MM.1S (cell line): ENCODE measurements around the gene ATG4D.

Experiments used
- DNase-seq: peaks from one replicate; pipeline ENCODE4 v3.0.0-alpha.2; 2015
- H2AFZ ChIP-seq: fragments of 300-600 bp; sonication (generic); 2 replicates; pipeline ENCODE4 v1.6.0; 2016; ENCODE audit warnings: antibody characterized with exemption, low read length
- H3F3A ChIP-seq: fragments of 300-600 bp; sonication (generic); 2 replicates; pipeline ENCODE4 v1.6.1; 2016; ENCODE audit warnings: mild to moderate bottlenecking, antibody characterized with exemption, low read length, moderate library complexity, mixed read lengths; ENCODE audit not compliant: insufficient read depth
- H3K27ac ChIP-seq: fragments of 300-600 bp; sonication (generic); 2 replicates; pipeline ENCODE4 v1.5.1; 2016; ENCODE audit warnings: mild to moderate bottlenecking, low read length
- H3K27me3 ChIP-seq: fragments of 300-600 bp; sonication (generic); replicated peaks from 2 replicates; pipeline ENCODE4 v1.6.0; 2016; ENCODE audit warnings: low read length; ENCODE audit not compliant: insufficient read depth
- H3K36me3 ChIP-seq: fragments of 300-600 bp; sonication (generic); replicated peaks from 2 replicates; pipeline ENCODE4 v1.6.1; 2016; ENCODE audit warnings: mild to moderate bottlenecking, low read length, mixed read lengths; ENCODE audit not compliant: insufficient read depth
- H3K4me1 ChIP-seq: fragments of 300-600 bp; sonication (generic); 2 replicates; pipeline ENCODE4 v1.6.1; 2016; ENCODE audit warnings: low read length, mixed read lengths
- H3K4me2 ChIP-seq: fragments of 300-600 bp; sonication (generic); 2 replicates; pipeline ENCODE4 v1.6.0; 2016; ENCODE audit warnings: low read depth, low read length
- H3K4me3 ChIP-seq: fragments of 300-600 bp; sonication (generic); 2 replicates; pipeline ENCODE4 v1.5.1; 2016; ENCODE audit warnings: low read length, mixed read lengths
- H3K79me2 ChIP-seq: fragments of 300-600 bp; sonication (generic); 2 replicates; pipeline ENCODE4 v1.6.1; 2016; ENCODE audit warnings: mixed run types, low read length, mixed read lengths
- H3K9ac ChIP-seq: fragments of 300-600 bp; sonication (generic); 2 replicates; pipeline ENCODE4 v1.6.1; 2016; ENCODE audit warnings: low read length, mixed read lengths
- H3K9me2 ChIP-seq: fragments of 300-600 bp; sonication (generic); replicated peaks from 2 replicates; pipeline ENCODE4 v1.6.1; 2016; ENCODE audit warnings: mild to moderate bottlenecking, low read length, mixed read lengths; ENCODE audit not compliant: insufficient read depth
- H3K9me3 ChIP-seq: fragments of 300-600 bp; sonication (generic); replicated peaks from 2 replicates; pipeline ENCODE4 v1.6.1; 2016; ENCODE audit warnings: mild to moderate bottlenecking, low read length, mixed read lengths; ENCODE audit not compliant: insufficient read depth
- H4K20me1 ChIP-seq: fragments of 300-600 bp; sonication (generic); 2 replicates; pipeline ENCODE4 v1.6.1; 2016; ENCODE audit warnings: mild to moderate bottlenecking, low read length, moderate library complexity, mixed read lengths; ENCODE audit not compliant: insufficient read depth
- EZH2 ChIP-seq: fragments of 300-600 bp; sonication (generic); optimal IDR thresholded peaks from 2 replicates; pipeline ENCODE3; 2017; ENCODE audit warnings: low read depth, mild to moderate bottlenecking, antibody characterized with exemption, low read length, mixed read lengths
- EZH2phosphoT487 ChIP-seq: fragments of 300-600 bp; sonication (generic); IDR thresholded peaks from 2 replicates; pipeline ENCODE4 v1.6.1; 2018; ENCODE audit warnings: antibody characterized with exemption, low read length
- TF ChIP-seq, protein P1 (sequence below): fragments of 300-600 bp; sonication (generic); IDR thresholded peaks from 2 replicates; pipeline ENCODE4 v1.5.1; 2016; ENCODE audit warnings: antibody characterized with exemption, low read length, mixed read lengths

Gene ATG4D

DNA sequence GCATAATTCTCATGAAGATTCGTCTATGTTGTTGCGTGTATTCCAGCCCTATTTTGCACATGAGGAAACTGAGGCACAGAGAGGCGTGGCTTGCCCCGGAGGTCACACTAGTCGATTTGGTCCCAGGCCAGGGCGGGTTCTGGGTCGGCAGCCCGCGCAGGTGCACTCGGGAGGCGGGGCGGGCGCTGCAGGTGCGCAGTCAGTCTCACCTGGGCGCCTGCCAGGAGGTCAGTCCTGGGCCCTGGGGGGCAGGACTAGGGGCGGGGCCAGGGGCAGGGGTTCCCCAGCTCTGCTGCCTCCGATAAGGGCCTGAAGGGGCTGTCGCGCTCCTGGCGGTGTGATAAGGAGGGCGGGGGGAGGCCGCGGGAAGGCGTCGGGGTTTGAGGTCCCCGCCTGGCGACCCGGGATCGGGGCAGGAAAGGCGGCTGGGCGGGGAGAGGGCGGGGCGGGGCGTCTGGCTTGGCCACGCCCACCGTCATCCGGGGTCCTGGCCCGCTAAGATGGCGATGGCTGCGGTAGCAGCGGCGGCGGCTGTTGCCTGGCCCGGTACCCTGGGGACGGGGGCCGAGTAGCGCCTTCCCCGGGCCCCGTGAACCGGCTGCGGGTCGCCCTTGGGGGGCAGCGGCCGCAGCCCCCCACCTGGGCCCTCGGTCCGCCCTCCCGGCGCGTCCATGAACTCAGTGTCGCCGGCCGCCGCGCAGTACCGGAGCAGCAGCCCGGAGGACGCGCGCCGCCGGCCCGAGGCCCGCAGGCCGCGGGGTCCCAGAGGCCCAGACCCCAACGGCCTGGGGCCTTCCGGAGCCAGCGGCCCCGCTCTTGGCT, at the start of gene ATG4D:
TSS of gene ATG4D (plus strand) at position 485 of the 822 bp plus-strand sequence. CDS start at position 672, 187 bp downstream.
- Histone ChIP-seq H3K9me3 (no peaks in the 10 kb centered on the region), H4K20me1 (no peaks in the 10 kb centered on the region), H3K27ac (peak within 1 kb of the TSS; percentile 56; the same call in 1 of the 2 replicates), H3K9ac (peak within 1 kb of the TSS; percentile 95), H3K36me3 (no peaks in the 10 kb centered on the region), H3K79me2 (peaks cover 33% of the 10 kb centered on the region), H3F3A (no peaks in the 10 kb centered on the region), H3K9me2 (no peaks in the 10 kb centered on the region), H3K4me3 (peak within 1 kb of the TSS; percentile 97), H3K4me1 (peaks cover 10% of the 10 kb centered on the region), H2AFZ (peak within 1 kb of the TSS; percentile 77), H3K27me3 (peaks cover 10% of the 10 kb centered on the region), H3K4me2 (peak within 1 kb of the TSS; percentile 95)
- TF ChIP-seq EZH2phosphoT487, result no peak
- no peak for TF ChIP-seq EZH2
- TF ChIP-seq, protein P1, sequence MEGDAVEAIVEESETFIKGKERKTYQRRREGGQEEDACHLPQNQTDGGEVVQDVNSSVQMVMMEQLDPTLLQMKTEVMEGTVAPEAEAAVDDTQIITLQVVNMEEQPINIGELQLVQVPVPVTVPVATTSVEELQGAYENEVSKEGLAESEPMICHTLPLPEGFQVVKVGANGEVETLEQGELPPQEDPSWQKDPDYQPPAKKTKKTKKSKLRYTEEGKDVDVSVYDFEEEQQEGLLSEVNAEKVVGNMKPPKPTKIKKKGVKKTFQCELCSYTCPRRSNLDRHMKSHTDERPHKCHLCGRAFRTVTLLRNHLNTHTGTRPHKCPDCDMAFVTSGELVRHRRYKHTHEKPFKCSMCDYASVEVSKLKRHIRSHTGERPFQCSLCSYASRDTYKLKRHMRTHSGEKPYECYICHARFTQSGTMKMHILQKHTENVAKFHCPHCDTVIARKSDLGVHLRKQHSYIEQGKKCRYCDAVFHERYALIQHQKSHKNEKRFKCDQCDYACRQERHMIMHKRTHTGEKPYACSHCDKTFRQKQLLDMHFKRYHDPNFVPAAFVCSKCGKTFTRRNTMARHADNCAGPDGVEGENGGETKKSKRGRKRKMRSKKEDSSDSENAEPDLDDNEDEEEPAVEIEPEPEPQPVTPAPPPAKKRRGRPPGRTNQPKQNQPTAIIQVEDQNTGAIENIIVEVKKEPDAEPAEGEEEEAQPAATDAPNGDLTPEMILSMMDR, result no peak
- peak; percentile 90 for DNase-seq

DNA sequence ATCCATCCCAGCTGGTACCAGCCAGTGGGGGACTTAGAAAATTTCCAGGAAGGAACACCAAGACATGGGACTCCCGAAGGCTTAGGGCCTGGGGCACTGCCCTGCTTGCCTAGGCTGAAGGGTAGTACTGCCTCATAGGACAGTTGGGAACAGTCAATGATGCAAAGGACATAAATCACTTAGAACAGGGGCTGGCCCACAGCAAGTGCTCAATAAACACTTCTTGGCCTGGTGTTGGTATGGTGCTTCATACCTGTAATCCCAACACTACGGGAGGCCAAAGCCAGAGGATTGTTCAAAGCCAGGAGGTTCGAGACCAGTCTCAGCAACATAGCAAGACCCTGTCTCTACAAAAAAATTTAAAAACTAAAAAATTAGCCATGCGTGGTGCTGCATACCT, 46.3 kb upstream of the ATG4D start:
- TF ChIP-seq, protein P1, result no peak
- TF ChIP-seq EZH2, result no peak
- no peak for TF ChIP-seq EZH2phosphoT487
- Histone ChIP-seq H3K9me2 (no peaks in the 10 kb centered on the region), H3K9me3 (no peaks in the 10 kb centered on the region), H3K79me2 (peaks cover 89% of the 10 kb centered on the region), H3F3A (peaks cover 20% of the 10 kb centered on the region), H3K9ac (no peak overlapping the region), H3K27ac (no peak overlapping the region), H3K36me3 (peaks cover 8% of the 10 kb centered on the region; the same call in 1 of the 2 replicates), H3K4me1 (peaks cover 19% of the 10 kb centered on the region), H4K20me1 (no peaks in the 10 kb centered on the region), H3K4me2 (no peak overlapping the region), H3K27me3 (no peaks in the 10 kb centered on the region), H2AFZ (no peak overlapping the region), H3K4me3 (no peak overlapping the region)
- no peak for DNase-seq

DNA sequence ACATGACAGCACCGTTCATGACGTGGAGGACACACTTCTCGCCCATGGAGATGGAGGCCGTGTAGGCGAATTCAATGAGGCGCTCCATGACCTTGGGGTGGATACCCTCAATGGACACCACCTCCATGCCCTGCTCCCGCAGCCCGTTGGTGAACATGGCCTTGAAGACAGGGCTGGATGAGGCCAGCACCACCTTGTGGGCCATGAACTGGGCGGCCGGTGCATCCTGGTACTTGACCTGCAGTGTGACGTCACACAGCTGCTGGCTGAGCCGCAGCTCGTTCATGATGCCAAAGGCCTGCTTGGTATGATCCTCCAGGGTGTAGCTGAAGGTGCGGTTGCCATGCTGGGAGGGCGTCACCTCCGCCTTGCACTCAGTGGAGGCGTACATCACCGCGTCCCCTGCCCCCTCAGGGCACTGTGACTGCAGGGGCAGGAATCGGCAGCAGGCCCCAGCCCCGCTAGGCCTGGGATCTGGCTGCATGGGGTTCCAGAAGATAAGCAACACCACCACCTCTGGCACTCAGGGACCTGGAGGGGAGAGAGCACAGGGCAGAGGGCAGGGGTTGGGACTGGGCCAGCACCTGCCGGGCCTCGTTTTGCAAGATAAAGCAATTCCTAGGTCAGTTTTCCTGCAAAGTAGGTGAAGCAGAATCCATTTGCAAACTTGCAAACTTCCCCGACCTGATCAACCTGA, 44.0 kb upstream of the ATG4D start:
- H3K4me3 ChIP-seq, result no peak overlapping the region
- H3K27me3 ChIP-seq, result no peaks in the 10 kb centered on the region
- DNase-seq, result no peak
- no peak overlapping the region for H2AFZ ChIP-seq
- H3K4me2 ChIP-seq, result peak overlapping the region; percentile 54; the same call in 1 of the 2 replicates
- TF ChIP-seq EZH2phosphoT487 (no peak), EZH2 (no peak)
- TF ChIP-seq, protein P1, result no peak
- peaks cover 8% of the 10 kb centered on the region; the same call in 1 of the 2 replicates for H3K36me3 ChIP-seq
- no peak overlapping the region for H3K9ac ChIP-seq
- peaks cover 79% of the 10 kb centered on the region for H3K79me2 ChIP-seq
- H3K9me2 ChIP-seq, result no peaks in the 10 kb centered on the region
- H3F3A ChIP-seq, result peaks cover 20% of the 10 kb centered on the region
- H3K9me3 ChIP-seq, result no peaks in the 10 kb centered on the region
- peak overlapping the region; percentile 66; the same call in 1 of the 2 replicates for H3K27ac ChIP-seq
- peaks cover 19% of the 10 kb centered on the region for H3K4me1 ChIP-seq
- no peaks in the 10 kb centered on the region for H4K20me1 ChIP-seq
